Activated CD4-positive, alpha-beta T cell treated with anti-CD3 and anti-CD28 coated beads, Interleukin-2, amount 10 ng/mL, durations not matched to agents 7 days and 5 days (primary cell): Measurements from ENCODE around the gene ZBTB22. TPM values are rescaled to one million over a fixed set of nuclear protein-coding genes. Genes with fewer than 3 reads are reported as not detected.
"Not testable (repeated sequence)": the region's sequence is repeated elsewhere in the genome, so short reads cannot be mapped to it uniquely, and the experiment has no call there.

Source experiments
- CTCF ChIA-PET: fragments of 350-600 bp; sonication (Branson Sonifier 250); formaldehyde crosslinking; loops from one replicate; lab custom pipeline; 2021; ENCODE audit warnings: antibody characterized with exemption; lab: Charles Lee
- POLR2A ChIA-PET: fragments of 350-600 bp; sonication (Branson Sonifier 250); formaldehyde crosslinking; loops from one replicate; lab custom pipeline; 2021; ENCODE audit warnings: antibody characterized with exemption; lab: Charles Lee
- DNase-seq: peaks from one replicate; pipeline ENCODE4 v3.0.0-alpha.2; 2020
- H3K27ac Mint-ChIP-seq: one replicate; pipeline ENCODE4 v1.8.0; 2021; ENCODE audit warnings: mild to moderate bottlenecking, moderate library complexity, mixed read lengths
- H3K27me3 Mint-ChIP-seq: one replicate; pipeline ENCODE4 v1.8.0; 2021; ENCODE audit warnings: mixed read lengths
- H3K36me3 Mint-ChIP-seq: one replicate; pipeline ENCODE4 v1.8.0; 2021; ENCODE audit warnings: low read depth, mixed read lengths
- H3K4me1 Mint-ChIP-seq: one replicate; pipeline ENCODE4 v1.8.0; 2021; ENCODE audit warnings: mixed read lengths
- H3K4me3 Mint-ChIP-seq: one replicate; pipeline ENCODE4 v1.8.0; 2021; ENCODE audit warnings: mild to moderate bottlenecking, moderate library complexity, mixed read lengths
- H3K9me3 Mint-ChIP-seq: one replicate; pipeline ENCODE4 v1.8.0; 2021; ENCODE audit warnings: mixed read lengths
- total RNA-seq, 2 experiments: library from RNA; stranded (reverse); gene quantifications; one replicate each; pipeline ENCODE4 v1.2.3, GENCODE V29; 2021

Gene ZBTB22
- total RNA-seq, 2 experiments from 2014 or later: 15.8 to 16.9 TPM

DNA sequence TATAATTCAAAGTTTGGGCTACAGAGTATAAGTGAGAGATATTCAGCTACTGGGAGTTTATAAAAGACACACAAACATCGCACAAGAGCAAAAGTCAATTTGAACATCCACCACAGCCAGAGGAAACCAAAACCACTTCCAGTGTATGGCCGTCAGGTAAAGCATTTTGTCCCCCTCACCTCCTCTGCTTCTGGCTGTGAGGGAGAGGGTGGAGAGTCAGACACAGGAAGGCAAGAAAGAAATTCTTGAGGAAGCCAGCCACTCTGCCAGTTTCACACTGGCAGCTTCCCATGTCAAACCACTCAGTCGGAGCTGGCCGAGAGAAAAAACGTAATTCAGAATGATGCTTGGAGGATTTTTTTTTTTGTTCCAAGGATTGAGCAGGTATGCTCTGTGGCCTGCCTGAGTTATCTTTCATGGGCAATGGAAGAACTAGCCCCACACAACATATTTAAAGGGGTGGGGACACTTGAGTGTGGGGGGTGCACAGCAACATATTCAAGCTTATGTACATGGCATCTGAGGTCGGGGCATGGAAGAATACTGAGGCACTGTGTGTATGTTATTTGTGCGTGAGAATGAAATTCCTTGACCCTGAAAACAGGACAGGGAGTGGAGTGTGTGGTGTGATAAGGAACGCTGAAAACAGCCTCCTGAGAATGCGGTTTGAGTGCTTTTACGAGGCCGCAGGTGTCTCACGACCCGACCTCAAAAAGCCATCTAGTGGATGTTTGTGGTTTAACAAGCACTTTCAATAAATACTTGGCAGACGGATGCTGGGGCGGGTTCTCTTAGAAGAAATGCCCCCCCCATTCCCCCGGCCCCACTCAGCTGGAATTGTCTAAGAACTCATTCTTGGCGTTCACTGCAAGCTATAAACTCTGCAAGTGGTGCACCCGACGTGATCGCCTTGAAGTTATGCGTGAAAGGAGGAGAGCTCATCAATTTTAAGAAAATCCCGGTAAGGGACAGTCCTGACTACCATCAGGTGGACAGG lies 27.5 kb upstream of the ZBTB22 start:
- ChIA-PET CTCF (interaction anchor here (0.7 to 2.0 kb wide), 21 partner anchors 10 to 225 kb away, joined by 3 to 11 read pairs (median 3); partner anchors contain the start of genes B3GALT4 and ZBTB22), POLR2A (interaction anchor here (0.6 kb wide), 2 partner anchors 56 to 68 kb away, joined by 3 read pairs; partner anchors contain the start of genes B3GALT4 and WDR46)
- Mint-ChIP-seq H3K36me3 (no peaks in the 10 kb centered on the region), H3K4me3 (peak overlapping the region; percentile 69), H3K27me3 (no peaks in the 10 kb centered on the region), H3K4me1 (peaks cover 47% of the 10 kb centered on the region), H3K9me3 (no peaks in the 10 kb centered on the region), H3K27ac (peak overlapping the region; percentile 94)
- DNase-seq: peak; percentile 82

DNA sequence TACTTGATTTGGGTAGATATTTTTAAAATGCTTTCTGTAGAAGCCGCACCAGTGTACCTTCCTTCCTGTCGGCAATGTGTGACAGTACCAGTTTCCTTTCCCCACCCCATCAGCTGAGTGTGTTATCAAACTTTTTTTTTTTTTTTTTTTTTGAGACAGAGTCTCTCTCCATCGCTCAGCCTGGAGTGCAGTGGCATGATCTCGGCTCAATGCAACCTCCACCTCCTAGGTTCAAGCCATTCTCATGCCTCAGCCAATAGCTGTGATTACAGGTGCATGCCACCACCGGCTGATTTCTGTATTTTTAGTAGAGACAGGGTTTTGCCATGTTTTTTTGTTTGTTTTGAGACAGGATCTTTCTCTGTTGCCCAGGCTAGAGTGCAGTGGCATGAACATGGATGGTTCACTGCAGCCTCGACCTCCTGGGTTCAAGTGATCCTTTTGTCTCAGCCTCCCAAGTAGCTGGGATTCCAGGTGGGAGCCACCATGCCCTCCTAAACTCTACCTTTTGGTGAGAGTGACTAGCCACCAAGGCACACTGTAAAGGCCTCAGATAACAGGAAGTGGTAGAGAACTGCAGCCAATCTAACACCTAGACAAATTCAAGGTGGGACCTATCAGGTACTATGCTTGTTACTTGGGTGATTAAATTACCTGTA lies 26.5 kb upstream of the ZBTB22 start:
- Mint-ChIP-seq H3K27ac (peak overlapping the region; percentile 94), H3K9me3 (no peaks in the 10 kb centered on the region), H3K36me3 (no peaks in the 10 kb centered on the region), H3K4me1 (peaks cover 52% of the 10 kb centered on the region), H3K27me3 (no peaks in the 10 kb centered on the region), H3K4me3 (peak overlapping the region; percentile 69)
- ChIA-PET POLR2A (interaction anchor here (0.6 to 0.8 kb wide), 3 partner anchors 30 to 66 kb away, joined by 3 to 7 read pairs (median 3); partner anchors contain the start of gene WDR46), CTCF (interaction anchor here (0.6 to 1.6 kb wide), 15 partner anchors 9 to 363 kb away, joined by 3 to 4 read pairs (median 3); partner anchors contain the start of gene ZBTB22)
- DNase-seq: peak; percentile 80

DNA sequence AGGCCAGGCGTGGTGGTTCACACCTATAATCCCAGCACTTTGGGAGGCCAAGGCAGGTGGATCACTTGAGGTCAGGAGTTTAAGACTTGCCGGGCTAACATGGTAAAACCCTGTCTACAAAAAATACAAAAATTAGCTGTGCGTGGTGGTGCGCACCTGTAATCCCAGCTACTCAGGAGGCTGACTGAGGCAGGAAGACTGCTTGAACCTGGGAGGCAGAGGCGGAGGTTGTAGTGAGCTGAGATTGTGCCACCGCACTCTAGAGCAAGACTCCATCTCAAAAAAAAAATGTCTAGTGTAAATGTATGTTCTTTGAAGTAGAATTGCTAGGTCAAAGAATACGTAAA lies 26.0 kb upstream of the ZBTB22 start:
- peak overlapping the region; percentile 69 for H3K4me3 Mint-ChIP-seq
- not testable (repeated sequence) for H3K36me3 Mint-ChIP-seq, H3K27me3 Mint-ChIP-seq, H3K9me3 Mint-ChIP-seq, DNase-seq
- H3K4me1 Mint-ChIP-seq: peaks cover 54% of the 10 kb centered on the region
- CTCF ChIA-PET: interaction anchor here (0.5 to 1.6 kb wide), 8 partner anchors 8 to 363 kb away, joined by 3 to 4 read pairs (median 3); partner anchors contain the start of gene ZBTB22
- POLR2A ChIA-PET: interaction anchor here (0.7 to 0.8 kb wide), 2 partner anchors 31 to 66 kb away, joined by 3 to 7 read pairs; no protein-coding TSS in a partner anchor
- H3K27ac Mint-ChIP-seq: peak overlapping the region; percentile 94

DNA sequence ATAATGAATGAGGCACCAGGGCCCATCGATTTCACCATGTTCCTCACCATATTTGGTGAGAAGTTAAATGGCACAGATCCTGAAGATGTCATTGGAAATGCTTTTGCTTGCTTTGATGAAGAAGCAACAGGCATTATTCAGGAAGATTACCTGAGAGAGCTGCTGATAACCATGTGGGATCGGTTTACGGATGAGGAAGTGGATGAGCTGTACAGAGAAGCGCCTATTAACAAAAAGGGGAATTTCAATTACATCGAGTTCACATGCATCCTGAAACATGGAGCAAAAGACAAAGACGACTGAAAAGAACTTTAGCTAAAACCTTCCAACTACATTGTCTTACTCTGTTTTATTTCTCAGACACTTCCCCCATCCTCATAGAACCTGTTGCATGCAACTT lies 21.6 kb upstream of the ZBTB22 start:
- ChIA-PET POLR2A (no interaction called here), CTCF (interaction anchor here (0.6 to 0.9 kb wide), 2 partner anchors 68 to 1972 kb away, joined by 3 to 4 read pairs; no protein-coding TSS in a partner anchor)
- Mint-ChIP-seq H3K27ac (no peak overlapping the region), H3K4me3 (no peak overlapping the region), H3K9me3 (no peaks in the 10 kb centered on the region), H3K27me3 (no peaks in the 10 kb centered on the region), H3K36me3 (no peaks in the 10 kb centered on the region), H3K4me1 (peaks cover 29% of the 10 kb centered on the region)
- DNase-seq: no peak

DNA sequence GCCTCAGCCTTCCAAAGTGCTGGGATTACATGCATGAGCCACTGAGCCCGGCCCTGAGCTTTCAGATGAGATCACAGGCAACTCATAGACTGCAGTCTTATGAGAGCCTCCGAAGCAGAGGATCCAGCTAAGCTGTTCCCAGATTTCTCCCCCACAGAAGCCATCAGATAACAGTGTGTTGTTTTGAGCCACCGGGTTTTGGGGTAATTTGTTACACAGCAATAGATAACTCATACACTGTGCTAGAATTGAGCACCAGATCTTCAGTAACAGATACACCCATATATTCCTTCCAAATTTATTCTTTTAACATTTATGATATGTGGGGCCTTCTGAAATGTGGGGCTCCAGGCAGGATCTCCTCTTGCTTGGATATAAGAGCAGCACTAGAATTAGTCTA lies 19.0 kb upstream of the ZBTB22 start:
- Mint-ChIP-seq H3K27me3 (no peaks in the 10 kb centered on the region), H3K4me3 (no peak overlapping the region), H3K9me3 (no peaks in the 10 kb centered on the region), H3K36me3 (no peaks in the 10 kb centered on the region), H3K4me1 (peaks cover 21% of the 10 kb centered on the region), H3K27ac (peak overlapping the region; percentile 2)
- CTCF ChIA-PET: interaction anchor here (0.6 kb wide), 2 partner anchors 29 to 278 kb away, joined by 5 read pairs; no protein-coding TSS in a partner anchor
- POLR2A ChIA-PET: no interaction called here
- no peak for DNase-seq

DNA sequence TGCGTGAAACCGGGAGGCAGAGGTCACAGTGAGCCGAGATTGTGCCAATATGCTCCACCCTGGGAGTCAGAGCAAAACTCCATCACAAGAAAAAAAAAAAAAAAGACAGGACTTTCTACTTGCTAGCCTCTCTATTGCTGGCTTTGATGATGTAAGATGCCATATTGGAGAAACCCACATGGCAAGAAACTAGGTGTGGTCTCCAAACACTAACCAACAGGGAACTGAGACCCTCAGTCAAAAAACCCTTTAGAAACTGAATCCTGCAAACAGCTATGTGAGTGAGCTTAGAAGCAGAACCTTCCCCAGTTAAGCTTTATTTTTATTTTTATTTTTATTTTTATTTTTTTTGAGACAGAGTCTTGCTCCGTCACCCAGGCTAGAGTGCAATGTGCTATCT lies 18.4 kb upstream of the ZBTB22 start:
- Mint-ChIP-seq H3K4me3 (no peak overlapping the region), H3K36me3 (no peaks in the 10 kb centered on the region), H3K9me3 (no peaks in the 10 kb centered on the region), H3K27ac (no peak overlapping the region), H3K4me1 (peaks cover 23% of the 10 kb centered on the region), H3K27me3 (no peaks in the 10 kb centered on the region)
- POLR2A ChIA-PET: no interaction called here
- CTCF ChIA-PET: interaction anchor here (0.6 to 1.2 kb wide), 4 partner anchors 8 to 278 kb away, joined by 3 to 5 read pairs (median 4); partner anchors contain the start of gene ZBTB22
- no peak for DNase-seq

DNA sequence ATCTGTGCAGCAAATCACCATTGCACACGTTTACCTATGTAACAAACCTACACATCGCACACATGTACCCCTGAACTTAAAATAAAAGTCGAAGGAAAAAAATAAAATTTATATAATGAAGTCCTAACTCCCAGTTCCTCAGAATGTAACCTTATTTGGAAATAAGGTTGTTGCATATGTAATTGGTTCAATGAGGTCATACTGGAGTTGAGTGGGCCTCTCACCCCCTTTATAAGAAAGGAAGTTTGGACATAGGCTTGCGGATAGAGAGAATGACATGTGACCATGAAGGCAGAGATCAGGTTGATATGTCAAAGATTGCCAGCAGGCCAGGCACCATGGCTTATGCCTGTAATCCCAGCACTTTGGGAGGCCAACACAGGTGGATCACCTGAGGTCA lies 16.1 kb upstream of the ZBTB22 start:
- Mint-ChIP-seq H3K36me3 (no peaks in the 10 kb centered on the region), H3K27ac (no peak overlapping the region), H3K27me3 (no peaks in the 10 kb centered on the region), H3K4me3 (no peak overlapping the region), H3K4me1 (peaks cover 20% of the 10 kb centered on the region), H3K9me3 (no peaks in the 10 kb centered on the region)
- DNase-seq: no peak
- ChIA-PET POLR2A (interaction anchor here (0.6 kb wide), 1 partner anchor 32 kb away, joined by 14 read pairs; no protein-coding TSS in a partner anchor), CTCF (interaction anchor here (1.1 to 1.7 kb wide), 3 partner anchors 11 to 57 kb away, joined by 3 to 5 read pairs (median 4); no protein-coding TSS in a partner anchor)

DNA sequence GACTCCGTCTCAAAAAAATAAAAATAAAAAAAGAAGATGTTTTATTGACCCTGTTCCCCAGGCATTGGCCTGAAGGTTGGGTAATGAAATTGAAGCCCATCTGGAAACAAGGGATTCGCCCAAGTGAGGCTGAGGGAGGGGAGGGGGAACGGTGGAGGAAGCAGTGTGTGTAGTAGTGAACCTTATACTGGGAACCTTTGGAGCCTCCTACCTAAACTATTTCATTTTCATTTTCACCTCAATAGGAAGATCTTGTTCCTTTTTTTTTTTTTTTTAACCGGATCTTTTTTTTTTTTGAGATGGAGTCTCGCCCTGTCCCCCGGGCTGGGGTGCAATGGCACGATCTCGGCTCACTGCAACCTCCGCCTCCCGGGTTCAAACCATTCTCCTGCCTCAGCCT lies 13.2 kb upstream of the ZBTB22 start:
- Mint-ChIP-seq H3K27ac (no peak overlapping the region), H3K27me3 (no peaks in the 10 kb centered on the region)
- CTCF ChIA-PET: interaction anchor here (1.1 to 1.3 kb wide), 2 partner anchors 12 to 31 kb away, joined by 3 read pairs; no protein-coding TSS in a partner anchor

DNA sequence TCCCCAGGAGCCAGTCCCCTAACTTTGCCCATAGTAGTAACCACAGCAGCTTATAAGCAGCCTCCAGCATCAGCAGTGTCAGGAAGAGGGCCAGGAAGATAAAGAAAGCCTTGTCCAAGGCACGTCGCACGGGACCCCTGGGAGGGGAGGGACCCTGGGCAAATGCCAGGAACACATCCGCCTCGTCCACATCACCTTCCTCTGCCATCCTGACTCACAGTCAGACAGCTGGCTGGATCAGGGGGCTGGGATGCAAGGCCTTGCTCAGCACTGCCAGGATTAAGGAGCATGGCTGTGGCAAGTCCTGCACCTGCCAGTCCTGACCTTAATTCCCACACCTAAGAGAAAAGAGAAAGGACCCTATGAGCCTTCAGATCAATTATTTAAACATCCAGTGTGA lies 11.5 kb upstream of the ZBTB22 start:
- no peak for DNase-seq
- Mint-ChIP-seq H3K27me3 (no peaks in the 10 kb centered on the region), H3K36me3 (no peaks in the 10 kb centered on the region), H3K4me1 (peaks cover 18% of the 10 kb centered on the region), H3K9me3 (no peaks in the 10 kb centered on the region), H3K4me3 (no peak overlapping the region), H3K27ac (no peak overlapping the region)
- ChIA-PET CTCF (interaction anchor here (0.6 kb wide), 1 partner anchor 56 kb away, joined by 3 read pairs; no protein-coding TSS in a partner anchor), POLR2A (no interaction called here)

More for the DNA sequence above, 13.2 kb upstream of the ZBTB22 start:
- POLR2A ChIA-PET: no interaction called here
- Mint-ChIP-seq H3K9me3 (no peaks in the 10 kb centered on the region), H3K4me1 (peaks cover 20% of the 10 kb centered on the region), H3K36me3 (no peaks in the 10 kb centered on the region), H3K4me3 (no peak overlapping the region)
- no peak for DNase-seq

DNA sequence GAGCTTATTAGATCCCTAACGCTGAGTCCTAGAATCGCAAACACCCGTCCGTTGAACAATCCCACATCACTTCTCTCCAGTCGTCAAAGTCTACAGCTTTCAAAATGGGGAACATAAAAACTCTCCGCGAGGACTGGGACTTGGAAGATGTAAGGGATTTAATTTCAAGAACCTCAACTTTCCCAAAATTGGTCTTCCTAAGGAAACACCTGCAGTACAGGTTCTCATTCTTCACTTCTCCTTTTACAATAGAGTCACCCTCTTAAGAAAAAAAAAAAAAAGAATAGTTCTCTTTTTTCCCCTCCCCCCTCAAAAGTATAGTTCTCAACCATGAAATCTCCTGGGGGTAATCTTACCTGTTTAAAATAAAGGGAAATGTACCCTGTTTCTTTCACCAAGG lies 6.6 kb upstream of the ZBTB22 start:
- POLR2A ChIA-PET: no interaction called here
- CTCF ChIA-PET: interaction anchor here (0.6 to 1.2 kb wide), 6 partner anchors 12 to 163 kb away, joined by 3 to 5 read pairs (median 3); no protein-coding TSS in a partner anchor
- Mint-ChIP-seq H3K27me3 (no peaks in the 10 kb centered on the region), H3K4me3 (peak overlapping the region; percentile 98), H3K4me1 (peaks cover 41% of the 10 kb centered on the region), H3K36me3 (peaks cover 35% of the 10 kb centered on the region), H3K27ac (peak overlapping the region; percentile 98), H3K9me3 (no peaks in the 10 kb centered on the region)
- no peak for DNase-seq

DNA sequence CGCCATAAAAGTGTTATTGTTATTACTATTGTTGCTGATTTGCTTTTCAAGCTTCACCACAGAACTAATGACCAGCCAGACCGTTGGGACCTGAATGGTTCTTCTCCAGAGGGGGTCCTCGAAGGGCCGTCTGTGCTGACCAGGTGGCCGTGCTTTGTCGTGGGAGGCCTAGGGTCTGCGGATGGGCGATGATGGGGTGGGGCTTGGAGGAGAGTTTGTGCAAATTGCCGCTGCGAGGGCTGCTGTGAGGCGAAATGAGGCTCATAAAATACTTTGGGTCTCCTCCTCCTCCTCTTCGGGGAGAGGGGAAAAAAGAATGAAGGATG lies 6.0 kb upstream of the ZBTB22 start:
- DNase-seq: no peak
- Mint-ChIP-seq H3K4me3 (peak overlapping the region; percentile 98), H3K36me3 (peaks cover 41% of the 10 kb centered on the region), H3K9me3 (no peaks in the 10 kb centered on the region), H3K27me3 (no peaks in the 10 kb centered on the region), H3K4me1 (peaks cover 47% of the 10 kb centered on the region), H3K27ac (peak overlapping the region; percentile 98)
- POLR2A ChIA-PET: interaction anchor here (0.6 to 1.0 kb wide), 2 partner anchors 11 to 24 kb away, joined by 3 read pairs; no protein-coding TSS in a partner anchor
- CTCF ChIA-PET: interaction anchor here (0.8 to 1.2 kb wide), 4 partner anchors 12 to 162 kb away, joined by 3 to 5 read pairs (median 3); no protein-coding TSS in a partner anchor

DNA sequence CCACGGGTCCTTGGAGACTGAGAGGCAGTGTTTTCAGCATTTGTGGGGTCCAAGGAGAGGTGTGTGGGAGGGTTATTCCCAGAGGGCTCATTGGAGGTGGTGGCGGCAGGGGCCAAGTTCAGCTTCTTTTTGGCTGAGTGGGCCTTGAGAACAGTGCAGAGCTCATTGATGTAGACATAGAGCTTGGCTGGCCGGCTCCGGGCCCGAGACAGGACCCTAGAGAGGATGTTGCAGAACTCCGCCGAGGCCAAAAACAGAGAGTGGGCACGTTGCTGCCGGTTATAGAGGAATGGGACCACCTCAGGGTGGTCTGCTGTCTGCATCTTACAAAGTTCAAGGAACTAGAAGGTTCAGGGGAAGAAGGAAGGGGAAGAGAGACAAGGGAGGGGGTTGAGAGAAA lies 3.7 kb upstream of the ZBTB22 start:
- DNase-seq: no peak
- H3K4me3 Mint-ChIP-seq: peak overlapping the region; percentile 98
- POLR2A ChIA-PET: no interaction called here
- peaks cover 64% of the 10 kb centered on the region for H3K4me1 Mint-ChIP-seq
- peak overlapping the region; percentile 76 for H3K27ac Mint-ChIP-seq
- peaks cover 49% of the 10 kb centered on the region for H3K36me3 Mint-ChIP-seq
- CTCF ChIA-PET: no interaction called here
- no peaks in the 10 kb centered on the region for H3K27me3 Mint-ChIP-seq
- H3K9me3 Mint-ChIP-seq: no peaks in the 10 kb centered on the region
